GM06990 (cell line): Measurements from ENCODE around the gene ARHGAP15.

ENCODE experiments used
- DNase-seq: peaks from one replicate; pipeline ENCODE4 v3.0.0-alpha.2; 2011; ENCODE audit not compliant: insufficient read length; ENCODE audit errors: extremely low read depth
- H3K27me3 ChIP-seq: replicated peaks from 2 replicates; pipeline ENCODE4 v1.6.0; 2011; ENCODE audit warnings: low read length; ENCODE audit not compliant: control insufficient read depth, insufficient read depth
- H3K36me3 ChIP-seq: 2 replicates; pipeline ENCODE4 v1.5.1; 2011; ENCODE audit warnings: low read length; ENCODE audit not compliant: control insufficient read depth, insufficient read depth
- H3K4me3 ChIP-seq: replicated peaks from 2 replicates; pipeline ENCODE4 v1.5.1; 2011; ENCODE audit warnings: low read depth, mild to moderate bottlenecking, control low read depth, low read length
- CTCF ChIP-seq: IDR thresholded peaks from 2 replicates; pipeline ENCODE4 v1.5.1; 2011; ENCODE audit warnings: low read length, control low read depth, mild to moderate bottlenecking, inconsistent platforms; ENCODE audit not compliant: insufficient read depth, poor library complexity, severe bottlenecking

Gene ARHGAP15

GRCh38 chr2:143399631-143400069 lies 270.4 kb downstream of the ARHGAP15 start:
- DNase-seq: no peak
- no peaks in the 10 kb centered on the region for H3K36me3 ChIP-seq
- TF ChIP-seq CTCF: no peak
- H3K4me3 ChIP-seq: no peak overlapping the region
- H3K27me3 ChIP-seq: no peaks in the 10 kb centered on the region

- no peak for DNase-seq
- Histone ChIP-seq H3K27me3 (no peaks in the 10 kb centered on the region), H3K4me3 (no peak overlapping the region), H3K36me3 (no peaks in the 10 kb centered on the region)
- TF ChIP-seq CTCF: no peak
These were observed 272.6 kb downstream of the ARHGAP15 start for GRCh38 chr2:143401861-143402260.

GRCh38 chr2:143402451-143402850 lies 273.2 kb downstream of the ARHGAP15 start:
- H3K4me3 ChIP-seq: no peak overlapping the region

GRCh38 chr2:143410082-143410897 lies 281.1 kb downstream of the ARHGAP15 start:
- no peak for TF ChIP-seq CTCF
- no peaks in the 10 kb centered on the region for H3K36me3 ChIP-seq
- no peak overlapping the region for H3K4me3 ChIP-seq
- H3K27me3 ChIP-seq: no peaks in the 10 kb centered on the region
- DNase-seq: no peak

More at GRCh38 chr2:143402451-143402850, 273.2 kb downstream of the ARHGAP15 start:
- TF ChIP-seq CTCF: no peak
- H3K36me3 ChIP-seq: no peaks in the 10 kb centered on the region
- no peak for DNase-seq
- no peaks in the 10 kb centered on the region for H3K27me3 ChIP-seq

GRCh38 chr2:143415571-143415970 lies 286.4 kb downstream of the ARHGAP15 start:
- DNase-seq: no peak
- no peak for TF ChIP-seq CTCF

More at GRCh38 chr2:143415571-143415970, 286.4 kb downstream of the ARHGAP15 start:
- Histone ChIP-seq H3K27me3 (no peaks in the 10 kb centered on the region), H3K36me3 (no peaks in the 10 kb centered on the region), H3K4me3 (no peak overlapping the region)
